CD4-positive, alpha-beta T cell (primary cell): Measurements from ENCODE around the gene ITGAL. TPM values are rescaled to one million over a fixed set of nuclear protein-coding genes. Genes with fewer than 3 reads are reported as not detected.

ENCODE experiments used
- ATAC-seq: fragments of 200-7000 bp; cut with Tn5 transposase; one replicate; pipeline ENCODE4 v1.10.0; 2022; ENCODE audit warnings: mild to moderate bottlenecking; ENCODE audit not compliant: poor library complexity
- CTCF ChIA-PET: fragments of 350-600 bp; sonication (Branson Sonifier 250); formaldehyde crosslinking; loops from one replicate; lab custom pipeline; 2021; ENCODE audit warnings: antibody characterized with exemption, inconsistent platforms; lab: Charles Lee
- POLR2A ChIA-PET: fragments of 350-600 bp; sonication (Branson Sonifier 250); formaldehyde crosslinking; loops from one replicate; lab custom pipeline; 2021; ENCODE audit warnings: antibody characterized with exemption, inconsistent platforms; lab: Charles Lee
- DNase-seq, 14 experiments: peaks; one replicate each; pipeline ENCODE4 v3.0.0-alpha.2; 2013 to 2020; ENCODE audit warnings: mixed read lengths in 2 of 14
- H3K27ac ChIP-seq, 2 donors: one replicate each; pipeline versions ENCODE4 v1.5.1 to v1.7.0; 2013; ENCODE audit warnings: low read length in 2 of 2, low read depth in 1 of 2, mild to moderate bottlenecking in 1 of 2
- H3K27me3 ChIP-seq, 2 experiments: 1 replicate in 1 of 2; 2 replicates in 1 of 2; pipeline versions ENCODE4 v1.6.1 to v1.7.0; 2013; ENCODE audit warnings: low read length in 2 of 2, control low read depth in 1 of 2, mild to moderate bottlenecking in 1 of 2, moderate library complexity in 1 of 2; ENCODE audit not compliant: insufficient read depth in 2 of 2, control insufficient read depth in 1 of 2
- H3K36me3 ChIP-seq: one replicate; pipeline ENCODE4 v1.6.1; 2013; ENCODE audit warnings: low read length, control low read depth; ENCODE audit not compliant: insufficient read depth
- H3K4me1 ChIP-seq: one replicate; pipeline ENCODE4 v1.6.1; 2013; ENCODE audit warnings: low read length, control low read depth; ENCODE audit not compliant: insufficient read depth
- H3K4me3 ChIP-seq: one replicate; pipeline ENCODE4 v1.5.1; 2013; ENCODE audit warnings: mild to moderate bottlenecking, low read length, moderate library complexity
- H3K9me3 ChIP-seq, 2 experiments: 1 replicate in 1 of 2; 2 replicates in 1 of 2; pipeline versions ENCODE4 v1.6.1 to v1.7.0; 2013; ENCODE audit warnings: low read length in 2 of 2, mild to moderate bottlenecking in 2 of 2, control low read depth in 1 of 2, moderate library complexity in 1 of 2; ENCODE audit not compliant: control insufficient read depth in 1 of 2, insufficient read depth in 1 of 2
- H3K27ac Mint-ChIP-seq: one replicate; pipeline ENCODE4 v1.8.0; 2020; ENCODE audit warnings: mixed read lengths
- H3K27me3 Mint-ChIP-seq: one replicate; pipeline ENCODE4 v1.8.0; 2021; ENCODE audit warnings: mixed read lengths
- H3K36me3 Mint-ChIP-seq: one replicate; pipeline ENCODE4 v1.8.0; 2021; ENCODE audit warnings: low read depth, mixed read lengths
- H3K4me1 Mint-ChIP-seq: one replicate; pipeline ENCODE4 v1.8.0; 2021; ENCODE audit warnings: low read depth, mixed read lengths
- H3K4me3 Mint-ChIP-seq: one replicate; pipeline ENCODE4 v1.8.0; 2020; ENCODE audit warnings: mild to moderate bottlenecking, mixed read lengths
- H3K9me3 Mint-ChIP-seq: one replicate; pipeline ENCODE4 v1.8.0; 2020; ENCODE audit warnings: mixed read lengths
- CTCF ChIP-seq: fragments of 200-600 bp; IDR thresholded peaks from one replicate; pipeline ENCODE4 v1.8.0; 2022; ENCODE audit warnings: antibody characterized with exemption, mild to moderate bottlenecking
- intact Hi-C, 2 experiments: fragments of 100-400 bp; cut with DNase I in 1 of 2; cut with micrococcal nuclease in 1 of 2; formaldehyde crosslinking; loops; one replicate each; pipeline versions ENCODE4 v1.15.1 to v1.9.0; 2023 to 2025; cut with DNase I, micrococcal nuclease
- total RNA-seq, 174 experiments: library from RNA in 2 of 174; stranded (reverse) in 2 of 174; gene quantifications; one replicate each; pipeline ENCODE4 v1.2.3 and lab custom pipeline; 2021 to 2026

ITGAL gene
- total RNA-seq, 2 experiments from 2014 or later = 186 to 187 TPM

- Histone ChIP-seq H3K27me3 (no peaks in the 10 kb centered on the region), H3K9me3 (no peaks in the 10 kb centered on the region), H3K4me3 (peak within 1 kb of the TSS; percentile 83), H3K4me1 (peaks cover 37% of the 10 kb centered on the region), H3K27ac (peak within 1 kb of the TSS; percentile 76 to 88), H3K36me3 (peaks cover 10% of the 10 kb centered on the region)
- H3K9me3 Mint-ChIP-seq = no peaks in the 10 kb centered on the region
- H3K4me1 Mint-ChIP-seq = peaks cover 44% of the 10 kb centered on the region
- ChIA-PET CTCF (interaction anchor here (0.9 to 1.5 kb wide), 4 partner anchors 16 to 90 kb away, joined by 3 to 8 read pairs (median 4); partner anchors contain the start of gene DCTPP1), POLR2A (interaction anchor here (0.6 to 4.5 kb wide), 11 partner anchors 10 to 213 kb away, joined by 3 to 25 read pairs (median 7); partner anchors contain the start of genes DCTPP1, FBRS, ITGAL and ZNF764)
- DNase-seq (peak; percentile 93 to 98 (median 96)), ATAC-seq (peak; percentile 97)
- H3K4me3 Mint-ChIP-seq = peak within 1 kb of the TSS; percentile 96
- TF ChIP-seq CTCF = peak; percentile 16
- no peaks in the 10 kb centered on the region for H3K27me3 Mint-ChIP-seq
- H3K36me3 Mint-ChIP-seq = peaks cover 26% of the 10 kb centered on the region
- H3K27ac Mint-ChIP-seq = peak within 1 kb of the TSS; percentile 89
- intact Hi-C loops = loop anchor here (1.0 to 5.0 kb wide), 8 partner anchors 15 to 187 kb away; partner anchors contain the start of genes DCTPP1 (in 2 of the 2), ITGAL (in 1 of the 2), ZNF747 (in 1 of the 2) and ZNF764 (in 1 of the 2)
These were observed 26.9 kb upstream of the ITGAL start, which contains the start of gene SEPHS2 for GRCh38 chr16:30445408-30446202. Gene SEPHS2, minus strand, starts transcription at chr16:30445874. Its CDS starts 147 bp downstream, at chr16:30445727.

- Mint-ChIP-seq H3K4me3 (peak overlapping the region; percentile 96), H3K9me3 (no peaks in the 10 kb centered on the region), H3K27ac (peak overlapping the region; percentile 89), H3K36me3 (peaks cover 26% of the 10 kb centered on the region), H3K4me1 (peaks cover 50% of the 10 kb centered on the region), H3K27me3 (no peaks in the 10 kb centered on the region)
- H3K36me3 ChIP-seq = peaks cover 10% of the 10 kb centered on the region
- peak overlapping the region; percentile 83 for H3K4me3 ChIP-seq
- H3K9me3 ChIP-seq = no peaks in the 10 kb centered on the region
- TF ChIP-seq CTCF = no peak
- DNase-seq = no peak
- H3K27me3 ChIP-seq = no peaks in the 10 kb centered on the region
- intact Hi-C loops = loop anchor here (2.0 to 5.0 kb wide), 6 partner anchors 27 to 186 kb away; partner anchors contain the start of genes ITGAL (in 1 of the 2), ZNF747 (in 1 of the 2) and ZNF764 (in 1 of the 2)
- no peak for ATAC-seq
- H3K4me1 ChIP-seq = peaks cover 42% of the 10 kb centered on the region
- CTCF ChIA-PET = interaction anchor here (0.6 to 1.5 kb wide), 3 partner anchors 16 to 89 kb away, joined by 3 to 8 read pairs (median 5); partner anchors contain the start of gene DCTPP1
- peak overlapping the region in 1 of 2 donors; percentile 88 for H3K27ac ChIP-seq
- POLR2A ChIA-PET = interaction anchor here (0.8 to 4.5 kb wide), 6 partner anchors 12 to 34 kb away, joined by 3 to 25 read pairs (median 8); partner anchors contain the start of genes DCTPP1 and ITGAL
These were observed 26.3 kb upstream of the ITGAL start for GRCh38 chr16:30446203-30446595.

GRCh38 chr16:30447512-30448226 lies 24.9 kb upstream of the ITGAL start:
- Mint-ChIP-seq H3K36me3 (peaks cover 26% of the 10 kb centered on the region), H3K4me3 (peak overlapping the region; percentile 49), H3K4me1 (peaks cover 56% of the 10 kb centered on the region), H3K27me3 (no peaks in the 10 kb centered on the region), H3K9me3 (no peaks in the 10 kb centered on the region), H3K27ac (no peak overlapping the region)
- Histone ChIP-seq H3K9me3 (no peaks in the 10 kb centered on the region), H3K4me3 (no peak overlapping the region), H3K36me3 (peaks cover 10% of the 10 kb centered on the region), H3K27me3 (no peaks in the 10 kb centered on the region), H3K27ac (no peak overlapping the region), H3K4me1 (peaks cover 44% of the 10 kb centered on the region)
- ChIA-PET CTCF (interaction anchor here (0.8 to 1.5 kb wide), 2 partner anchors 10 to 18 kb away, joined by 3 read pairs; partner anchors contain the start of gene DCTPP1), POLR2A (interaction anchor here (0.8 to 4.5 kb wide), 3 partner anchors 11 to 30 kb away, joined by 3 to 25 read pairs (median 5); partner anchors contain the start of gene ITGAL)
- intact Hi-C loops = loop anchor here (2.0 to 5.0 kb wide), 7 partner anchors 25 to 185 kb away; partner anchors contain the start of genes ITGAL (in 1 of the 2), ZNF747 (in 1 of the 2), ZNF764 (in 1 of the 2) and ZNF768 (in 1 of the 2)
- ATAC-seq (no peak), DNase-seq (no peak)
- no peak for TF ChIP-seq CTCF
